GM10266 (cell line): ENCODE data around the gene ZBTB32.

Experiments
- DNase-seq: peaks from one replicate; pipeline ENCODE4 v3.0.0; 2012; ENCODE audit errors: extremely low spot score
- CTCF ChIP-seq: IDR thresholded peaks from 2 replicates; pipeline ENCODE4 v1.5.1; 2012; ENCODE audit warnings: mild to moderate bottlenecking, low read depth; ENCODE audit not compliant: control insufficient read depth, insufficient read depth; ENCODE audit errors: missing control alignments

Gene ZBTB32

GRCh38 chr19:35750167-35750566, 45.8 kb downstream of the ZBTB32 start:
- DNase-seq: no peak
- TF ChIP-seq CTCF: no peak

GRCh38 chr19:35751839-35752745, 47.7 kb downstream of the ZBTB32 start:
- TF ChIP-seq CTCF: no peak
- no peak for DNase-seq

- no peak for TF ChIP-seq CTCF
- DNase-seq: no peak
Measured at GRCh38 chr19:35752746-35753350, 48.5 kb downstream of the ZBTB32 start.

GRCh38 chr19:35753634-35754369, 49.4 kb downstream of the ZBTB32 start:
- no peak for DNase-seq
- TF ChIP-seq CTCF: no peak

GRCh38 chr19:35754370-35755130, 50.2 kb downstream of the ZBTB32 start:
- no peak for TF ChIP-seq CTCF
- DNase-seq: no peak

- no peak for DNase-seq
- no peak for TF ChIP-seq CTCF
Measured at GRCh38 chr19:35755131-35755549, 50.8 kb downstream of the ZBTB32 start.
